ENCODE measurements around the gene SHLD3. TPM values are rescaled to one million over a fixed set of nuclear protein-coding genes. Genes with fewer than 3 reads are reported as not detected.
A peak's percentile ranks its signal among the peaks of the same experiment; 100 is the strongest.

SHLD3 gene
- total and polyA plus RNA-seq, 9 of the 15 experiments (the other 6 are each of a cell fraction or from before 2014, with no cell fraction given): 3.0 to 14.5 (median 8.6) TPM

- TF ChIP-seq E2F6 (IDR thresholded peaks at IDR 0.05; ENCODE audit: borderline replicate concordance in 1 of 2, extremely low read depth in 1 of 2, insufficient read depth in 1 of 2, insufficient read length in 1 of 2, low read depth in 1 of 2, low read length in 1 of 2, poor library complexity in 1 of 2, severe bottlenecking in 1 of 2): peak; percentile 28 to 36
- TF ChIP-seq CBX8 (IDR thresholded peaks at IDR 0.05; ENCODE audit: borderline replicate concordance, extremely low read depth, low read depth, low read length, poor library complexity, severe bottlenecking): no peak
- no peak for TF ChIP-seq HMG20A (CRISPR knock-in tag; conservative IDR thresholded peaks at IDR 0.05)
- no peak; the same call in 1 of the 2 replicates for TF ChIP-seq GTF2F1 (IDR thresholded peaks at IDR 0.05; ENCODE audit: low read depth, low read length)
- peak; percentile 59 for TF ChIP-seq ESRRA (IDR thresholded peaks at IDR 0.05; ENCODE audit: borderline replicate concordance, low read depth)
- TF ChIP-seq SUPT5H (IDR thresholded peaks at IDR 0.05): peak; percentile 60
- TF ChIP-seq NCOA4 (IDR thresholded peaks at IDR 0.05; ENCODE audit: partially characterized antibody): no peak
- no peak for TF ChIP-seq STAT5B (CRISPR knock-in tag; IDR thresholded peaks at IDR 0.05)
- no peak for TF ChIP-seq BRD4 (IDR thresholded peaks at IDR 0.05)
- TF ChIP-seq MTF1 (CRISPR knock-in tag; IDR thresholded peaks at IDR 0.05; ENCODE audit: borderline replicate concordance): no peak
- TF ChIP-seq ZNF395 (CRISPR knock-in tag; IDR thresholded peaks at IDR 0.05): peak; percentile 97
- peak; percentile 97 for TF ChIP-seq GABPB1 (CRISPR knock-in tag; IDR thresholded peaks at IDR 0.05)
- no peak for TF ChIP-seq BRF2 (IDR thresholded peaks at IDR 0.05; ENCODE audit: borderline replicate concordance, insufficient read depth, insufficient read length)
- TF ChIP-seq KAT8 (IDR thresholded peaks at IDR 0.05; ENCODE audit: low read depth): no peak
- peak in 1 of 2 experiments; percentile 85; a peak in 2 of 4 replicates for TF ChIP-seq HDAC1 (IDR thresholded peaks at IDR 0.05)
- TF ChIP-seq HNRNPUL1 (IDR thresholded peaks at IDR 0.05; ENCODE audit: low read length): no peak
- peak; percentile 76 for TF ChIP-seq TAF1 (IDR thresholded peaks at IDR 0.05; ENCODE audit: control insufficient read depth, extremely low read depth, insufficient read depth, low read length, severe bottlenecking)
- peak; percentile 48; the same call in 1 of the 2 replicates for TF ChIP-seq KAT7 (CRISPR knock-in tag; IDR thresholded peaks at IDR 0.05; ENCODE audit: borderline replicate concordance)
- TF ChIP-seq NR2C2 (CRISPR knock-in tag; IDR thresholded peaks at IDR 0.05): peak; percentile 98
- peak; percentile 100 for TF ChIP-seq NR2C2 (tag; IDR thresholded peaks at IDR 0.05)
- no peak for TF ChIP-seq BDP1 (IDR thresholded peaks at IDR 0.05; ENCODE audit: insufficient read depth, insufficient read length)
- no peak for TF ChIP-seq L3MBTL2 (IDR thresholded peaks at IDR 0.05)
- 0 out of 2 replicates have a peak, but pooled peaks have one; percentile 57 for TF ChIP-seq ZNF584 (CRISPR knock-in tag; IDR thresholded peaks at IDR 0.05; ENCODE audit: low read depth)
- peak; percentile 69 for TF ChIP-seq NFRKB (IDR thresholded peaks at IDR 0.05; ENCODE audit: low read depth)
Measured at GRCh38 chr5:65624571-65625555, at the start of gene SHLD3, which contains the start of gene TRAPPC13 (continued).

Data from K562 (cell line).